Stomach smooth muscle (tissue), 2 donors: ENCODE measurements around the gene KIF1B.
"Not testable (repeated sequence)": the region's sequence is repeated elsewhere in the genome, so short reads cannot be mapped to it uniquely, and the experiment has no call there.

Experiments
- H3K27ac ChIP-seq: one replicate; pipeline ENCODE4 v1.7.0; 2013; ENCODE audit warnings: mild to moderate bottlenecking, low read length, inconsistent platforms
- H3K27me3 ChIP-seq, 2 donors: one replicate each; pipeline ENCODE4 v1.7.0; 2013; ENCODE audit warnings: low read length in 2 of 2; ENCODE audit not compliant: insufficient read depth in 2 of 2, control insufficient read depth in 1 of 2
- H3K36me3 ChIP-seq, 2 donors: one replicate each; pipeline ENCODE4 v1.7.0; 2013; ENCODE audit warnings: low read length in 2 of 2; ENCODE audit not compliant: control insufficient read depth in 2 of 2, insufficient read depth in 2 of 2
- H3K4me1 ChIP-seq: one replicate; pipeline ENCODE4 v1.7.0; 2013; ENCODE audit warnings: low read length; ENCODE audit not compliant: control insufficient read depth, insufficient read depth
- H3K4me3 ChIP-seq, 2 donors: one replicate each; pipeline ENCODE4 v1.7.0; 2013; ENCODE audit warnings: low read length in 2 of 2
- H3K9ac ChIP-seq, 2 donors: one replicate each; pipeline ENCODE4 v1.7.0; 2013; ENCODE audit warnings: low read length in 2 of 2, mild to moderate bottlenecking in 1 of 2
- H3K9me3 ChIP-seq, 2 donors: one replicate each; pipeline ENCODE4 v1.7.0; 2013; ENCODE audit warnings: low read length in 2 of 2; ENCODE audit not compliant: control insufficient read depth in 2 of 2
- donor health status: healthy.
- donor health status: Pancreatic carcinoma.

KIF1B gene

GRCh38 chr1:10193288-10193687 is 17.1 kb upstream of the KIF1B start:
- Histone ChIP-seq H3K27me3 (no peaks in the 10 kb centered on the region), H3K36me3 (no peaks in the 10 kb centered on the region), H3K4me1 (no peaks in the 10 kb centered on the region), H3K27ac (no peak overlapping the region), H3K9ac (no peak overlapping the region), H3K4me3 (no peak overlapping the region), H3K9me3 (no peaks in the 10 kb centered on the region)

- no peak overlapping the region for H3K4me3 ChIP-seq
- H3K27me3 ChIP-seq, result no peaks in the 10 kb centered on the region
- no peak overlapping the region for H3K27ac ChIP-seq
- no peaks in the 10 kb centered on the region for H3K36me3 ChIP-seq
- H3K4me1 ChIP-seq, result no peaks in the 10 kb centered on the region
- H3K9me3 ChIP-seq, result no peaks in the 10 kb centered on the region
- no peak overlapping the region for H3K9ac ChIP-seq
Measured at GRCh38 chr1:10195570-10195969, 14.8 kb upstream of the KIF1B start.

GRCh38 chr1:10196976-10197375 is 13.4 kb upstream of the KIF1B start:
- Histone ChIP-seq H3K27ac (no peak overlapping the region), H3K4me1 (no peaks in the 10 kb centered on the region)

GRCh38 chr1:10200620-10201019 is 9.8 kb upstream of the KIF1B start:
- no peak overlapping the region for H3K27ac ChIP-seq
- H3K4me3 ChIP-seq, result no peak overlapping the region
- no peak overlapping the region for H3K9ac ChIP-seq
- H3K4me1 ChIP-seq, result no peaks in the 10 kb centered on the region
- no peaks in the 10 kb centered on the region for H3K36me3 ChIP-seq
- no peaks in the 10 kb centered on the region for H3K9me3 ChIP-seq
- H3K27me3 ChIP-seq, result no peaks in the 10 kb centered on the region

More at GRCh38 chr1:10196976-10197375, 13.4 kb upstream of the KIF1B start:
- H3K4me3 ChIP-seq, result no peak overlapping the region
- no peaks in the 10 kb centered on the region for H3K36me3 ChIP-seq
- H3K9ac ChIP-seq, result no peak overlapping the region
- H3K9me3 ChIP-seq, result no peaks in the 10 kb centered on the region
- H3K27me3 ChIP-seq, result no peaks in the 10 kb centered on the region

- H3K36me3 ChIP-seq, result no peaks in the 10 kb centered on the region
- peaks cover under 1% of the 10 kb centered on the region for H3K4me1 ChIP-seq
- no peak overlapping the region for H3K4me3 ChIP-seq
- no peak overlapping the region for H3K27ac ChIP-seq
- H3K9ac ChIP-seq, result no peak overlapping the region
- H3K9me3 ChIP-seq, result no peaks in the 10 kb centered on the region
- H3K27me3 ChIP-seq, result no peaks in the 10 kb centered on the region
Measured at GRCh38 chr1:10204003-10204642, 6.2 kb upstream of the KIF1B start.

- not testable (repeated sequence) for H3K9ac ChIP-seq, H3K9me3 ChIP-seq, H3K36me3 ChIP-seq, H3K27ac ChIP-seq, H3K4me3 ChIP-seq, H3K4me1 ChIP-seq, H3K27me3 ChIP-seq
Measured at GRCh38 chr1:10205206-10205605, 5.2 kb upstream of the KIF1B start.

GRCh38 chr1:10207810-10208209 is 2.6 kb upstream of the KIF1B start:
- Histone ChIP-seq H3K9me3 (no peaks in the 10 kb centered on the region), H3K4me3 (no peak overlapping the region), H3K27ac (no peak overlapping the region), H3K27me3 (no peaks in the 10 kb centered on the region), H3K4me1 (peaks cover 20% of the 10 kb centered on the region), H3K36me3 (no peaks in the 10 kb centered on the region), H3K9ac (no peak overlapping the region)

- Histone ChIP-seq H3K27me3 (no peaks in the 10 kb centered on the region), H3K9ac (no peak overlapping the region), H3K9me3 (no peaks in the 10 kb centered on the region), H3K36me3 (no peaks in the 10 kb centered on the region), H3K27ac (peak overlapping the region; percentile 98), H3K4me3 (no peak overlapping the region), H3K4me1 (peaks cover 20% of the 10 kb centered on the region)
Measured at GRCh38 chr1:10208537-10208936, 1.8 kb upstream of the KIF1B start.

GRCh38 chr1:10209590-10209904 is 823 bp upstream of the KIF1B start:
- H3K4me1 ChIP-seq, result peaks cover 23% of the 10 kb centered on the region
- H3K4me3 ChIP-seq, result peak overlapping the region; percentile 82 to 98
- H3K27me3 ChIP-seq, result no peaks in the 10 kb centered on the region
- H3K9me3 ChIP-seq, result no peaks in the 10 kb centered on the region
- peak overlapping the region; percentile 95 to 96 for H3K9ac ChIP-seq
- H3K36me3 ChIP-seq, result no peaks in the 10 kb centered on the region
- peak overlapping the region; percentile 98 for H3K27ac ChIP-seq

GRCh38 chr1:10210841-10211804 is 753 bp downstream of the KIF1B start:
- peak overlapping the region; percentile 95 to 98 for H3K4me3 ChIP-seq
- H3K9ac ChIP-seq, result peak overlapping the region; percentile 97 to 99
- no peaks in the 10 kb centered on the region for H3K9me3 ChIP-seq
- H3K36me3 ChIP-seq, result no peaks in the 10 kb centered on the region
- H3K27me3 ChIP-seq, result no peaks in the 10 kb centered on the region
- H3K27ac ChIP-seq, result peak overlapping the region; percentile 98
- peaks cover 23% of the 10 kb centered on the region for H3K4me1 ChIP-seq
